Measurements from ENCODE around the gene COL8A2.

The COL8A2 gene

GRCh38 chr1:36081926-36082485 lies 43.0 kb downstream of the COL8A2 start (continued):
- TF ChIP-seq PRDM2 (tag by site-specific recombination; IDR thresholded peaks at IDR 0.05; ENCODE audit: borderline replicate concordance), result no peak
- TF ChIP-seq ZNF776 (tag by site-specific recombination; IDR thresholded peaks at IDR 0.05; ENCODE audit: borderline replicate concordance), result no peak
- TF ChIP-seq GFI1B (tag by site-specific recombination; IDR thresholded peaks at IDR 0.05), result no peak
- no peak for TF ChIP-seq ZNF639 (tag by site-specific recombination; IDR thresholded peaks at IDR 0.05)
- no peak for TF ChIP-seq ZSCAN23 (tag by site-specific recombination; IDR thresholded peaks at IDR 0.05)
- TF ChIP-seq TCF7L2 (IDR thresholded peaks at IDR 0.05; ENCODE audit: borderline replicate concordance, low read depth, low read length), result no peak
- no peak for TF ChIP-seq ZEB2 (tag by site-specific recombination; IDR thresholded peaks at IDR 0.05)

- ChIA-PET POLR2A (no interaction called here), CTCF (no interaction called here)
- H3K4me1 ChIP-seq (ENCODE audit: control insufficient read depth, insufficient read depth, low read length), result no peaks in the 10 kb centered on the region
- H3K4me3 ChIP-seq (ENCODE audit: low read depth, low read length), result no peak overlapping the region
- H3K9me3 ChIP-seq (ENCODE audit: control insufficient read depth, insufficient read depth, low read depth, low read length), result no peaks in the 10 kb centered on the region
- H3K27ac ChIP-seq (ENCODE audit: extremely low read depth, low read depth, low read length), result no peak overlapping the region
- TF ChIP-seq KLF1 (tag by site-specific recombination; IDR thresholded peaks at IDR 0.05) (no peak), ZNF112 (tag by site-specific recombination; IDR thresholded peaks at IDR 0.05) (no peak), ZNF639 (tag by site-specific recombination; IDR thresholded peaks at IDR 0.05) (no peak), TCF7L2 (IDR thresholded peaks at IDR 0.05; ENCODE audit: borderline replicate concordance, low read depth, low read length) (no peak), ZNF561 (tag by site-specific recombination; IDR thresholded peaks at IDR 0.05; ENCODE audit: borderline replicate concordance) (no peak), ZNF175 (tag by site-specific recombination; IDR thresholded peaks at IDR 0.05) (no peak), ZNF596 (tag by site-specific recombination; IDR thresholded peaks at IDR 0.05) (no peak), KLF7 (tag by site-specific recombination; IDR thresholded peaks at IDR 0.05; ENCODE audit: borderline replicate concordance) (no peak), ZNF544 (tag by site-specific recombination; IDR thresholded peaks at IDR 0.05) (no peak), ZNF266 (tag by site-specific recombination; IDR thresholded peaks at IDR 0.05; ENCODE audit: low read depth) (no peak), ZNF350 (tag by site-specific recombination; IDR thresholded peaks at IDR 0.05) (no peak)
- TF ChIP-seq, protein P1, sequence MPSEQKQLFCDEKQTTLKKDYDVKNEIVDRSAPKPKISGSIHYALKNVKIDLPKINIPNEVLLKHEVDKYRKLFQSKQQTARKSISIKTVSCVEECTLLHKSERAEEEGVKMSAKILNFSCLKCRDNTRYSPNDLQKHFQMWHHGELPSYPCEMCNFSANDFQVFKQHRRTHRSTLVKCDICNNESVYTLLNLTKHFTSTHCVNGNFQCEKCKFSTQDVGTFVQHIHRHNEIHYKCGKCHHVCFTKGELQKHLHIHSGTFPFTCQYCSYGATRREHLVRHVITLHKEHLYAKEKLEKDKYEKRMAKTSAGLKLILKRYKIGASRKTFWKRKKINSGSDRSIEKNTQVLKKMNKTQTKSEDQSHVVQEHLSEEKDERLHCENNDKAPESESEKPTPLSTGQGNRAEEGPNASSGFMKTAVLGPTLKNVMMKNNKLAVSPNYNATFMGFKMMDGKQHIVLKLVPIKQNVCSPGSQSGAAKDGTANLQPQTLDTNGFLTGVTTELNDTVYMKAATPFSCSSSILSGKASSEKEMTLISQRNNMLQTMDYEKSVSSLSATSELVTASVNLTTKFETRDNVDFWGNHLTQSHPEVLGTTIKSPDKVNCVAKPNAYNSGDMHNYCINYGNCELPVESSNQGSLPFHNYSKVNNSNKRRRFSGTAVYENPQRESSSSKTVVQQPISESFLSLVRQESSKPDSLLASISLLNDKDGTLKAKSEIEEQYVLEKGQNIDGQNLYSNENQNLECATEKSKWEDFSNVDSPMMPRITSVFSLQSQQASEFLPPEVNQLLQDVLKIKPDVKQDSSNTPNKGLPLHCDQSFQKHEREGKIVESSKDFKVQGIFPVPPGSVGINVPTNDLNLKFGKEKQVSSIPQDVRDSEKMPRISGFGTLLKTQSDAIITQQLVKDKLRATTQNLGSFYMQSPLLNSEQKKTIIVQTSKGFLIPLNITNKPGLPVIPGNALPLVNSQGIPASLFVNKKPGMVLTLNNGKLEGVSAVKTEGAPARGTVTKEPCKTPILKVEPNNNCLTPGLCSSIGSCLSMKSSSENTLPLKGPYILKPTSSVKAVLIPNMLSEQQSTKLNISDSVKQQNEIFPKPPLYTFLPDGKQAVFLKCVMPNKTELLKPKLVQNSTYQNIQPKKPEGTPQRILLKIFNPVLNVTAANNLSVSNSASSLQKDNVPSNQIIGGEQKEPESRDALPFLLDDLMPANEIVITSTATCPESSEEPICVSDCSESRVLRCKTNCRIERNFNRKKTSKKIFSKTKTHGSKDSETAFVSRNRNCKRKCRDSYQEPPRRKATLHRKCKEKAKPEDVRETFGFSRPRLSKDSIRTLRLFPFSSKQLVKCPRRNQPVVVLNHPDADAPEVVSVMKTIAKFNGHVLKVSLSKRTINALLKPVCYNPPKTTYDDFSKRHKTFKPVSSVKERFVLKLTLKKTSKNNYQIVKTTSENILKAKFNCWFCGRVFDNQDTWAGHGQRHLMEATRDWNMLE (tag by site-specific recombination; conservative IDR thresholded peaks at IDR 0.05; ENCODE audit: low read depth), result no peak
- no peaks in the 10 kb centered on the region for H3K36me3 ChIP-seq (ENCODE audit: control insufficient read depth in 2 of 2, insufficient read depth in 1 of 2, low read length in 2 of 2)
These were observed 44.2 kb downstream of the COL8A2 start for GRCh38 chr1:36080801-36081200.
